AG09319 (cell line): ENCODE measurements around the gene UNCX.
"Not testable (repeated sequence)": the region's sequence is repeated elsewhere in the genome, so short reads cannot be mapped to it uniquely, and the experiment has no call there.

ENCODE experiments used
- DNase-seq: peaks from one replicate; pipeline ENCODE4 v3.0.0-alpha.2; 2010; ENCODE audit warnings: low read depth; ENCODE audit errors: extremely low read depth
- TF ChIP-seq, protein P1 (sequence below): IDR thresholded peaks from 2 replicates; pipeline ENCODE4 v1.5.1; 2011; ENCODE audit warnings: low read depth, mild to moderate bottlenecking, inconsistent platforms, low read length, moderate library complexity

UNCX gene

DNA sequence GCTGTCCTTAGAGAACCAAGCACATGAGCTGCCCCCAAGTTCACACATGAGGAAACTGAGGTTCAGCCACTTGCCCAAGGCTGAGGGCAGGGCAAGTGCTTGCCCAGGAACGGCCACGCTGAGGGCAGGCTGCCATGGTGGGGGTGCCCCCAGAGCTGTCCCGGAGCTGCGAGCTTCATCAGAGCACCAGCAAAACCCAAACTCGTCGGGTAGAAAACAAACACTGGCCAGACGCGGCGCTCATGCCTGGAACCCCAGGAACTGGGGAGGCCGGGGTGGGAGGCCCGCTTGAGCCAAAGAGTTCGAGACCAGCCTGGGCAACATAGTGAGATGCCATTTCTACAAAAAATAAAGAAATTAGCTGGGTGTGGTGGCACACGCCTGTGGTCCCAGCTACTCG lies 38.4 kb downstream of the UNCX start:
- DNase-seq: no peak
- TF ChIP-seq, protein P1, sequence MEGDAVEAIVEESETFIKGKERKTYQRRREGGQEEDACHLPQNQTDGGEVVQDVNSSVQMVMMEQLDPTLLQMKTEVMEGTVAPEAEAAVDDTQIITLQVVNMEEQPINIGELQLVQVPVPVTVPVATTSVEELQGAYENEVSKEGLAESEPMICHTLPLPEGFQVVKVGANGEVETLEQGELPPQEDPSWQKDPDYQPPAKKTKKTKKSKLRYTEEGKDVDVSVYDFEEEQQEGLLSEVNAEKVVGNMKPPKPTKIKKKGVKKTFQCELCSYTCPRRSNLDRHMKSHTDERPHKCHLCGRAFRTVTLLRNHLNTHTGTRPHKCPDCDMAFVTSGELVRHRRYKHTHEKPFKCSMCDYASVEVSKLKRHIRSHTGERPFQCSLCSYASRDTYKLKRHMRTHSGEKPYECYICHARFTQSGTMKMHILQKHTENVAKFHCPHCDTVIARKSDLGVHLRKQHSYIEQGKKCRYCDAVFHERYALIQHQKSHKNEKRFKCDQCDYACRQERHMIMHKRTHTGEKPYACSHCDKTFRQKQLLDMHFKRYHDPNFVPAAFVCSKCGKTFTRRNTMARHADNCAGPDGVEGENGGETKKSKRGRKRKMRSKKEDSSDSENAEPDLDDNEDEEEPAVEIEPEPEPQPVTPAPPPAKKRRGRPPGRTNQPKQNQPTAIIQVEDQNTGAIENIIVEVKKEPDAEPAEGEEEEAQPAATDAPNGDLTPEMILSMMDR: no peak

DNA sequence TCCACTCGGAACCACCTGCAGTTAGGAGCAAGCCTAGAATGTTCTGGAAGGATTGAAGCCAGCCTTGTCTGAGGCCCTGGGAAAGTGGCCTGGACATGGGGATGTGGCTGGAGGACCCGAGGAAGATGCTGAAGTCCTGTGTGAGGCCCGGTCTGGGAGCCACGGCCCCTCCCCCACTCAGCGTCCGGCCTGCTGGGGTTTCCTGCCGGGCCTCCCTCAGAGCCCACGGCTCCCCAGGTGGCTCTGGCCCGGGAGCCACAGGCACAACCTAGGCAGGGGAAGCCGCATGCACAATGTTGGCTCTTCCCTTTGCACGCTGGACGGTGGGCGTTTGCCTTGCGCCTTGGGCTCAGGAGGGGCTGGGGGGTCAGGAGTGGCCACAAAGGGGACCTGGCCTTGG lies 39.0 kb downstream of the UNCX start:
- TF ChIP-seq, protein P1: no peak
- DNase-seq: no peak

DNA sequence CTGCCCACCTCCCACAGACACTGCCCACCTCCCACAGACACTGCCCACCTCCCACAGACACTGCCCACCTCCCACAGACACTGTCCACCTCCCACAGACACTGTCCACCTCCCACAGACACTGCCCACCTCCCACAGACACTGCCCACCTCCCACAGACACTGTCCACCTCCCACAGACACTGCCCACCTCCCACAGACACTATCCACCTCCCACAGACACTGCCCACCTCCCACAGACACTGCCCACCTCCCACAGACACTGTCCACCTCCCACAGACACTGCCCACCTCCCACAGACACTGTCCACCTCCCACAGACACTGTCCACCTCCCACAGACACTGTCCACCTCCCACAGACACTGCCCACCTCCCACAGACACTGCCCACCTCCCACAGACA lies 39.5 kb downstream of the UNCX start:
- DNase-seq: not testable (repeated sequence)

DNA sequence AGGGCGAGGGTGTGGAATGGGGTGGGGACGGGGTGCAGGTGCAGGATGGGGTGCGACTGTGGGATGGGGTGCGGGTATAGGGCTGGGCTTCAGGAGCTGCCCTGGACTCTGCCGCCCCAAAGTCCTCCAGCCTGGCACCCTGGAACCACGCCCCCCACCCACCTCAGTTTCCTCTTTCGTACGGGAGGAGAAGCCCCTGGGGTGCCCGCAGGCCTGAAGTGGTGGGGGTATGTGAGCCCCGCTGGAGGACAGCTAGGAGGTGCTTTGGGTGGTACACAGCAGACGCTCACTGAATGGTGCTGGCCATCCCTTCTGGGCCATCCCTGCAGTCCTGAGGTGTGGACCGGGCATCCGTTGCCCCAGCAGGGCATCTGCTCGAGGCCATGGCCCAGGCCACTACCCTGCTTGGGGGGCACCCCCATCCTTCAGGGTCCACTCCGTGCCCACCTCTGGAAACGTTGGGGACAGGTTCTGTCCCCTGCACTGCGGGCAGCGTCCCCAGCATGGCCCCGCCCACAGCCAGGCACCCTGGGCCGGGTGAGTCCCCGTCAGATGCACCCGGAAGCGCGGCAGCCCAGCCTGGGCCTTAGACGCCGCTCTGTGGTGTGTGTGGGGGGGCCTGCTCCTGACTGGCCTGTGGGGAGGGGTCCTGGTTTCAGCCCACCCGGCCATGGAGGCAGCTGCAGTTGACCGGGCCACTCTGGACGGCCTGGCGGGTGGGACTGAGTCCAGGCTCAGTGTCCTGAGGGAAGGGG lies 41.6 kb downstream of the UNCX start:
- TF ChIP-seq, protein P1: no peak
- no peak for DNase-seq

DNA sequence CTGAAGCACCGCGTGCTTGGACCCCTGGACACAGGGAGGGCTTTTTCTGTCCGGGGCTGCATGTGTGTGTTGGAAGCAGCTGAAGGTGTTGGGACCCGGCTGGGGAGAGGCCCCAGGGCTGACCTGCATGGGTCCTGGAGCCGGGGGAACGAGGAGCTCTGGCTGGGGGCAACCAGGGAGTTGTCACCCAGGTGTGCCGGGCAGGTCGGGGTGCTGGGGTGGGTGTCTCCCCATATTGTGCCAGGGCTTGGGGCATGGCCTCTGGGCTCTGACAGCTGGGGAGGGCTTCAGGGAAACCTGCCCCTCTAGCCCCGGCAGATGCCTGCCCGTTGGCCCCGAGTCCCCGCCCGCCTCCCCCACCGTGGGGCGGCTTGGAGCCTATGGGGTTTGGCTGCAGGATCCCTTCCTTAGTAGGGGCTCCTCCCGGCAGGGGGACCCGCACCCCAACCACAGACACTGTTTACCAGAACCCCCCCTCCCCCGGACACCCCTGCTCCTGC lies 42.3 kb downstream of the UNCX start:
- no peak for DNase-seq
- TF ChIP-seq, protein P1: no peak

DNA sequence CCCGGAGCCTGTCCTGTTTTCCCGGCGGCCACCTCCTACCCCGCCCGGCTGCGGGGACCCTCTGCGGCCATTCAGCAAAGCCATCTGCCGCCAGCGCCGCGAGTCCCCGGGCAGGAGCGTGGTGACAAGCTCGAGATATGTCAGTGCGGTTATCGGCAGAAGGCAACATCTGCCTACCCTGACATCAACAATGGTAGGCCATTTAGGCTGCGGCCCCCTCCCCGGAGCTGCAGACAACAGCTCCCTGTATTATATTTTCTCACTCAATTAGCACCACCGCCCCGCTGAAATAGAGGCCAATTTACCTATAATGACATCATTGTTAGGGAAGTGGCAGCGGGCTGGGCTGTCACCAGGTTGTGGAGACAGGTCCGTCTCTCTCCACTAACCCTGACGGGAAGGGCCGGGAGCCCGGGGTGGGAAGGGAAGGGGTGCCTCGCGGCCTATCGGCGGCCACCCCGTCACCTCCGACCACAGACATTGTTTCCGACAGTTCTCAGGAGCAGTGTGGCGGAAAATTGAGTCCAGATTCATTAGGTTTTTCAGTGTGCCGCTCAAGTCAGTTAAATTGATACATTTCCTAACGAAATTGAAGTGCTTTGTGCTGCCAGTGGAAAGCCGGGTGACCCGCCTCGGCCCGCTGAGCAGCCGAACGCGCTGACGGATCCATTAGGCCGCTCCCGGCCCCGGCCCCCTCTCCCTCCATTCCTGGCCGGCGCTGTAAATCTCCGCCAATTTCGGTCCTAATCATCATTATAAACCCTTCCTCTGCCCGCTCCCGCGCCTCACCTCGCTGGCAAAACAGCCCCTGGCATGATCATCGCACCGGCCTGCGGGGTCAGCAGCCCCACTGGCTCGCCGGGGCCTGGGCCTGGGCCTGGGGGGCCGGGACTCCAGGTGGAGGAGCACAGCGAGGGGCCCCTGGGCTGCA lies 43.0 kb downstream of the UNCX start:
- TF ChIP-seq, protein P1: no peak
- no peak for DNase-seq

DNA sequence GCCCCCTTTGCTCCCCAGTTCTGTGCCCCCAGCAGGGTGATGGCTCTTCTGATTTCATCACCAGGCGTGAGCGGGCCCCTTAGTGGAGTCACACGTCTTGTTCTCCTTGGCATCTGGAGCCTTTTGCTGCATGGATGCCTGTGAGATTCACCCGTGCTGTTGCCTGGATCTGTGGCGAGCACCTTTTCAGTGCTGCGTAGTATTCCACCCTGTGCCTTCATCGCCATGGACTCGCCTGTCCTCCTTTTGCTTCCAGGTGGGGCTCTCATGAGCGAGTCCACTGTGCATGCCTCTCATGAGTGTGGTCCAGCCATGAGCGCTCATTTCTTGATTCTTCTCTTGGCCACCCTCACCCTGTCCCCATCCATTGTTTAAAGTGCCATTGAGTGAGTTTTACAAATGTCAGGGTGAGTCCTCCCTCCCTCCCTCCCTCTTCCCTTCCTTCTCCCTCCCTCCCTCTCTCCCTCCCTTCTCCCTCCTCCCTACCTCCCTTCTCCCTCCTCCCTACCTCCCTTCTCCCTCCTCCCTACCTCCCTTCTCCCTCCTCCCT lies 44.0 kb downstream of the UNCX start:
- no peak for DNase-seq
- TF ChIP-seq, protein P1: no peak
